Endothelial cell of umbilical vein (primary cell): ENCODE data around the gene HECW1. TPM values are rescaled to one million over a fixed set of nuclear protein-coding genes. Genes with fewer than 3 reads are reported as not detected.

Experiments used
- BruUV-seq: library from RNA; stranded (reverse); fragments of 400-500 nt; replicated peaks from 2 replicates; lab custom pipeline; 2021; lab: Mats Ljungman, UMichigan
- CTCF ChIA-PET: fragments of 300-600, 350-600 bp; sonication (Branson Sonifier 250); formaldehyde crosslinking; loops from one replicate; lab custom pipeline; 2021; ENCODE audit warnings: antibody characterized with exemption, inconsistent platforms; lab: Charles Lee
- POLR2A ChIA-PET: fragments of 300-600, 350-600 bp; sonication (Branson Sonifier 250); formaldehyde crosslinking; loops from one replicate; lab custom pipeline; 2021; ENCODE audit warnings: antibody characterized with exemption, inconsistent platforms; lab: Charles Lee
- DNase-seq: peaks from one replicate; pipeline ENCODE4 v3.0.0-alpha.2; 2011; ENCODE audit warnings: low read depth, low spot score
- FAIRE-seq: peaks from 2 replicates; lab custom pipeline; 2011; peaks lifted over from hg19 to GRCh38; lab: Jason Lieb, UNC
- H2AFZ ChIP-seq: 2 replicates; pipeline ENCODE4 v1.6.0; 2012; ENCODE audit warnings: low read depth, low read length, control low read depth, inconsistent platforms
- H3K27ac ChIP-seq: 2 replicates; pipeline ENCODE4 v1.5.1; 2011; ENCODE audit warnings: low read depth, mild to moderate bottlenecking, control low read depth, low read length, moderate library complexity; ENCODE audit not compliant: insufficient read depth
- H3K27me3 ChIP-seq, 2 experiments: 2 replicates each; pipeline versions ENCODE4 v1.6.0 to v1.6.1; 2011; ENCODE audit warnings: low read length in 2 of 2, mixed read lengths in 1 of 2; ENCODE audit not compliant: control insufficient read depth in 2 of 2, insufficient read depth in 2 of 2
- H3K36me3 ChIP-seq, 2 experiments: 2 replicates in 1 of 2; 3 replicates in 1 of 2; pipeline ENCODE4 v1.5.1; 2011; ENCODE audit warnings: low read length in 2 of 2, mild to moderate bottlenecking in 1 of 2, moderate library complexity in 1 of 2; ENCODE audit not compliant: control insufficient read depth in 2 of 2, insufficient read depth in 2 of 2; ENCODE audit errors: extremely low read depth in 1 of 2
- H3K4me1 ChIP-seq: 3 replicates; pipeline ENCODE4 v1.5.1; 2011; ENCODE audit warnings: mild to moderate bottlenecking, low read length; ENCODE audit not compliant: control insufficient read depth, insufficient read depth; ENCODE audit errors: extremely low read depth
- H3K4me2 ChIP-seq: 2 replicates; pipeline ENCODE4 v1.6.1; 2011; ENCODE audit warnings: low read length, control low read depth, mixed read lengths; ENCODE audit not compliant: insufficient read depth
- H3K4me3 ChIP-seq, 3 experiments: fragments of 200-600 bp in 1 of 3; sonication (generic), shearing (Covaris generic) in 1 of 3; replicated peaks in 1 of 3; 2 replicates each; pipeline ENCODE4 v1.5.1; 2011 to 2016; ENCODE audit warnings: control low read depth in 3 of 3, low read length in 3 of 3, mild to moderate bottlenecking in 2 of 3, inconsistent platforms in 1 of 3, low read depth in 1 of 3, moderate library complexity in 1 of 3; ENCODE audit not compliant: insufficient read depth in 1 of 3
- H3K79me2 ChIP-seq: 2 replicates; pipeline ENCODE4 v1.6.0; 2012; ENCODE audit warnings: low read length, inconsistent platforms; ENCODE audit not compliant: control insufficient read depth, insufficient read depth
- H3K9ac ChIP-seq: replicated peaks from 2 replicates; pipeline ENCODE3; 2011; ENCODE audit warnings: low read length, control low read depth; ENCODE audit not compliant: insufficient read depth; ENCODE audit errors: extremely low read depth
- H3K9me1 ChIP-seq: replicated peaks from 3 replicates; pipeline ENCODE4 v1.6.0; 2011; ENCODE audit warnings: mild to moderate bottlenecking, low read length; ENCODE audit not compliant: control insufficient read depth, insufficient read depth; ENCODE audit errors: extremely low read depth
- H3K9me3 ChIP-seq: replicated peaks from 2 replicates; pipeline ENCODE4 v1.5.1; 2012; ENCODE audit warnings: low read length, inconsistent platforms; ENCODE audit not compliant: control insufficient read depth, insufficient read depth
- H4K20me1 ChIP-seq: replicated peaks from 2 replicates; pipeline ENCODE3; 2011; ENCODE audit warnings: mild to moderate bottlenecking, low read length; ENCODE audit not compliant: control insufficient read depth, insufficient read depth; ENCODE audit errors: extremely low read depth
- CTCF ChIP-seq, 2 donors: IDR thresholded peaks; 1 replicate in 1 of 2; 2 replicates in 1 of 2; pipeline ENCODE4 v1.5.1; 2011; ENCODE audit warnings: low read length in 2 of 2, mild to moderate bottlenecking in 2 of 2, moderate library complexity in 2 of 2, control low read depth in 1 of 2, inconsistent platforms in 1 of 2, low read depth in 1 of 2; ENCODE audit not compliant: insufficient read depth in 1 of 2; ENCODE audit errors: extremely low read depth in 1 of 2
- EZH2 ChIP-seq: IDR thresholded peaks from 2 replicates; pipeline ENCODE4 v1.6.1; 2012; ENCODE audit warnings: borderline replicate concordance, low read depth, mild to moderate bottlenecking, moderate library complexity, low read length, inconsistent platforms; ENCODE audit not compliant: severe bottlenecking
- FOS ChIP-seq: IDR thresholded peaks from 2 replicates; pipeline ENCODE4 v1.6.1; 2011; ENCODE audit warnings: mild to moderate bottlenecking, low read length, moderate library complexity, borderline replicate concordance; ENCODE audit not compliant: insufficient read depth
- GATA2 ChIP-seq: IDR thresholded peaks from 2 replicates; pipeline ENCODE4 v1.7.0; 2011; ENCODE audit warnings: low read depth, mild to moderate bottlenecking, moderate library complexity, mixed read lengths, low read length; ENCODE audit not compliant: insufficient read length, insufficient read depth
- JUN ChIP-seq: IDR thresholded peaks from 2 replicates; pipeline ENCODE4 v1.6.1; 2011; ENCODE audit warnings: borderline replicate concordance, low read depth; ENCODE audit not compliant: insufficient read length, insufficient read depth
- MAX ChIP-seq: IDR thresholded peaks from 2 replicates; pipeline ENCODE4 v1.6.1; 2011; ENCODE audit not compliant: insufficient read depth, insufficient read length
- MYC ChIP-seq: IDR thresholded peaks from one replicate; pipeline ENCODE4 v1.6.1; 2011; ENCODE audit warnings: mild to moderate bottlenecking, low read depth, low read length
- POLR2A ChIP-seq: IDR thresholded peaks from 2 replicates; pipeline ENCODE4 v1.6.1; 2012; ENCODE audit warnings: low read depth, mild to moderate bottlenecking, control low read depth, low read length
- POLR2AphosphoS5 ChIP-seq: IDR thresholded peaks from 2 replicates; pipeline ENCODE4 v1.6.1; 2012; ENCODE audit warnings: low read depth, mild to moderate bottlenecking, control low read depth, low read length, moderate library complexity; ENCODE audit not compliant: insufficient read depth
- dilution Hi-C: fragments of 300-500 bp; cut with MboI; formaldehyde crosslinking; loops from one replicate; pipeline ENCODE4 v1.15.0; 2019; ENCODE audit warnings: low sequenced_read_pairs; ENCODE audit not compliant: extremely low pct_ligation_motif_present
- intact Hi-C: fragments of 100-400 bp; cut with micrococcal nuclease; formaldehyde crosslinking; loops from one replicate; pipeline ENCODE4 v1.10.0; 2022
- polyA plus RNA-seq, 4 experiments: library from polyadenylated mRNA; depleted of rRNA in 3 of 4; stranded (reverse) in 3 of 4; unstranded in 1 of 4; fragments of >200 nt; gene quantifications; 2 replicates each; pipeline versions ENCODE4 v1.2.1 to v1.2.3, GENCODE V29; 2011 to 2012; ENCODE audit warnings: missing spikeins in 1 of 4
- total RNA-seq: library from RNA; stranded (reverse); gene quantifications from 2 replicates; pipeline ENCODE4 v1.2.3, GENCODE V29; 2021

The HECW1 gene
- total and polyA plus RNA-seq, 2 donors (not counting 3 experiments of a cell fraction or from before 2014, with no cell fraction given), result not detected

GRCh38 chr7:43199371-43200160 is 87.1 kb downstream of the HECW1 start:
- Histone ChIP-seq H3K27ac (peak overlapping the region; percentile 52), H3K4me2 (peak overlapping the region; percentile 90), H3K27me3 (no peaks in the 10 kb centered on the region), H3K9ac (no peak overlapping the region), H3K9me3 (no peaks in the 10 kb centered on the region), H3K9me1 (no peaks in the 10 kb centered on the region), H2AFZ (peak overlapping the region; percentile 58), H3K79me2 (no peaks in the 10 kb centered on the region), H3K36me3 (no peaks in the 10 kb centered on the region), H3K4me3 (peak overlapping the region in 1 of 3 experiments; percentile 15), H3K4me1 (peaks cover 15% of the 10 kb centered on the region), H4K20me1 (no peaks in the 10 kb centered on the region)
- dilution Hi-C loops, result no loop called here
- FAIRE-seq (peak; percentile 57), DNase-seq (peak; percentile 31)
- ChIA-PET POLR2A (no interaction called here), CTCF (interaction anchor here (1.1 to 1.3 kb wide), 4 partner anchors 10 to 259 kb away, joined by 3 to 5 read pairs (median 4); no protein-coding TSS in a partner anchor)
- intact Hi-C loops, result loop anchor here (5.0 kb wide), 1 partner anchor 257 kb away; no protein-coding TSS in a partner anchor
- BruUV-seq, result TSS peak; percentile 33
- TF ChIP-seq JUN (peak; percentile 38), MAX (no peak), POLR2A (no peak), CTCF (IDR thresholded peaks at IDR 0.05; ENCODE audit: extremely low read depth in 1 of 2, insufficient read depth in 1 of 2, low read depth in 1 of 2, low read length in 2 of 2) (no peak), GATA2 (no peak), MYC (no peak), FOS (peak; percentile 67), POLR2AphosphoS5 (no peak), EZH2 (no peak)
